ENCODE measurements around the gene NSDHL.
"Not testable (repeated sequence)": the region's sequence is repeated elsewhere in the genome, so short reads cannot be mapped to it uniquely, and the experiment has no call there.

NSDHL gene

GRCh38 chrX:152830312-152831305 is at the start of gene NSDHL, which contains the start of gene CETN2:
TSS of gene NSDHL (plus strand) at chrX:152831063. CDS start at chrX:152846325, 15,262 bp downstream.
TSS of gene CETN2 (minus strand) at chrX:152830757. CDS start at chrX:152830710, 47 bp downstream.
- peak; percentile 90 to 91 for DNase-seq

- DNase-seq, result not testable (repeated sequence)
Measured at GRCh38 chrX:152787062-152787461, 43.8 kb upstream of the NSDHL start.

GRCh38 chrX:152798945-152799344 is 31.9 kb upstream of the NSDHL start:
- no peak for DNase-seq

- DNase-seq, result no peak
Measured at GRCh38 chrX:152806035-152806434, 24.8 kb upstream of the NSDHL start.

GRCh38 chrX:152810403-152810802 is 20.5 kb upstream of the NSDHL start:
- DNase-seq, result no peak

GRCh38 chrX:152813206-152813605 is 17.7 kb upstream of the NSDHL start:
- DNase-seq, result no peak

- no peak for DNase-seq
Measured at GRCh38 chrX:152814048-152814447, 16.8 kb upstream of the NSDHL start.

- no peak for DNase-seq
Measured at GRCh38 chrX:152817078-152817764, 13.6 kb upstream of the NSDHL start.

- no peak for DNase-seq
Measured at GRCh38 chrX:152818356-152818755, 12.5 kb upstream of the NSDHL start.

- no peak for DNase-seq
Measured at GRCh38 chrX:152819266-152819665, 11.6 kb upstream of the NSDHL start.

- no peak for DNase-seq
Measured at GRCh38 chrX:152819732-152820131, 11.1 kb upstream of the NSDHL start.

- peak in 1 of 2 donors; percentile 8 for DNase-seq
Measured at GRCh38 chrX:152821145-152821765, 9.6 kb upstream of the NSDHL start.

- no peak for DNase-seq
Measured at GRCh38 chrX:152822383-152823086, 8.3 kb upstream of the NSDHL start.

- DNase-seq, result no peak
Measured at GRCh38 chrX:152823657-152824056, 7.2 kb upstream of the NSDHL start.

GRCh38 chrX:152824841-152825374 is 6.0 kb upstream of the NSDHL start:
- DNase-seq, result no peak

- no peak for DNase-seq
Measured at GRCh38 chrX:152831391-152831790, 528 bp downstream of the NSDHL start.

- DNase-seq, result no peak
Measured at GRCh38 chrX:152832520-152832919, 1.7 kb downstream of the NSDHL start.

- DNase-seq, result no peak
Measured at GRCh38 chrX:152833378-152833777, 2.5 kb downstream of the NSDHL start.

- not testable (repeated sequence) for DNase-seq
Measured at GRCh38 chrX:152835470-152835869, 4.6 kb downstream of the NSDHL start.

- no peak for DNase-seq
Measured at GRCh38 chrX:152842772-152843338, 12.0 kb downstream of the NSDHL start.

GRCh38 chrX:152843852-152844251 is 13.0 kb downstream of the NSDHL start:
- no peak for DNase-seq

- DNase-seq, result no peak
Measured at GRCh38 chrX:152844256-152844655, 13.4 kb downstream of the NSDHL start.

All from activated CD4-positive, alpha-beta T cell treated with anti-CD3 and anti-CD28 coated beads for 4 hours (primary cell).